GM18499 (cell line): Measurements from ENCODE around the gene PPHLN1.

Experiments
- ATAC-seq: cut with Tn5 transposase; IDR thresholded peaks from one replicate; pipeline ENCODE4 v1.9.1; 2021; ENCODE audit warnings: moderate number of reproducible peaks; ENCODE audit not compliant: insufficient read depth, unreplicated experiment

Gene PPHLN1

DNA sequence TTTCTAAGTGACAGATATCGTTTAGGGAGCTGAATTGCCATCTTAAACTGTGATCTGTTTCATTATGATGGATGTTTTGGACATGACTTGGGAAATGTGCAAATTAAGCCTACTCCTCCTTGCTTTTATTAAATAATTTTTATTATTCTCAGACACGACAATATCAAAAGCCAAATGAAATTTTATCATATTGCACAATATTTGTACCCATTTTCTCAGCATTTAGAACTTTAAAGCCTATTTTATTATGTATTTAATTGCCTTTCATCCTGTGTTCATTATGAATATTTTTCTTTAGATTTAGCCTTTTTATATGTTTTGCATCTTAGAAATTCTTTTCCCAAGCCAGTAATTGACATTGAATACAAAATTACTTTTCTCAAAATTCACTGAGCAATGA lies 102.9 kb downstream of the PPHLN1 start:
- ATAC-seq = no peak

DNA sequence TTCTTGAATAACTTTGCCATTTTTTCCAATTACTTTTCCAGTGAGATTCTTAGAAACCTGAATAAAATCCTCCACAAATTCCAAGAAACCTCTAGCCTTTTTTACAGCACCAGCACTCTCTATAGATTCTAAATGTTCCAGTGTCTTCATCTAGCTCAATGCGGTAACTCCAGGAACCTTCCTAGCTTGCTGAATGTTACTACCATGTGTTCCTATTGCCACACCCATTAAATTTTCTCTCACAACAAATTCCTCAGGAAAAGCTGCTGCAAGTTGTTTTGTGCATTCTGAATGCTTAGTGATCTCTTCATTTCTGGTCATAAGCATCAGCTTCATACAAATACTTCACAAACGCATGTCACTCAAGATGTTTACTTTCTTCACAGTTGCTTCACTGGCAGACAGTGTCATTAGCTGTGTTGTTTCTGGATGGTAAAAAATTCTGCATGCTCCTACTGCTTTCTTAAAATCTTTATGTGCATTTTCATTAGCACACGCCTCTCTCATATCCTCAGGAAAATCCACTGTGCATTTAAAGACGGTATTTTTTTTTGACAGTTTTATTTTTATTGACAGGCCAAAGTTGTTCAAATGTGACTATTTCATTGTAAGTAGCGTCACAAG lies 106.7 kb downstream of the PPHLN1 start:
- no peak for ATAC-seq

DNA sequence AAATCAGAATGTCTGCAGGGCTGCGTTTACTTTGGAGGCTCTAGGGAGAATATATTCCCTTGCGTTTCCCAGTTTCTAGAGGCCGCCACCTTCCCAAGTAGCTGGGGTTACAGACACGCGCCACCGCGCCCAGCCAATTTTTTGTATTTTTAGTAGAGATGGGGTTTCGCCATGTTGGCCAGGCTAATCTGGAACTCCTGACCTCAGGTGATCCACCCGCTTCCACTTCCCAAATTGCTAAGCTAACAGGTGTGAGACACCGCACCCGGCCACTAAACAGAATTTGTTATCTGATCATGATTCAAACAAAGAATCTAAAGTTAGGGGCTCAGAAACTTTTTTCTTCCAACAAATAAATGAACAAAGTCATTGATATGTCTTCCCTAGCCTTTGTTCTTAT lies 114.6 kb downstream of the PPHLN1 start:
- ATAC-seq = no peak

DNA sequence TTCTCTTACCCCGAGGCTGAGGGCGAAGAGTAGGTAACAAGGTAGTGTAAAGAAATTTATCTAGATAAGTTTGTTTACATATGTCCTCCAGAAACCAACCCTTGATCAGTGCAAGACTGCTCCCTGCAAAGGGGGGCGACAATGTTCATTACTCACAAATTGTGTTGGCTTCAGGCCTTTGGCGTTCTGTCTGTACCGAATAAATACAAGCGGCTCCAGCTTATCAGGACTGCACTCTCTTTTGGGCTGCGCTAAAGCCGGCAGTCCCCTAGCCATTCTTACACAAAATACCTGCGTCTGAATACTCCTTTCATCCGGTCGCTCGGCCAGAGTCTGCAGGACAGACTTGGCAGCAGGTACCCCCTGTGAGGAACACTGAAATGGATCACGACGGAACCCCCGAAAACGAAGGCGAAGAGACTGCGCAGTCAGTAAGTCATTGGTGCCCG lies 116.4 kb downstream of the PPHLN1 start:
- ATAC-seq = no peak

DNA sequence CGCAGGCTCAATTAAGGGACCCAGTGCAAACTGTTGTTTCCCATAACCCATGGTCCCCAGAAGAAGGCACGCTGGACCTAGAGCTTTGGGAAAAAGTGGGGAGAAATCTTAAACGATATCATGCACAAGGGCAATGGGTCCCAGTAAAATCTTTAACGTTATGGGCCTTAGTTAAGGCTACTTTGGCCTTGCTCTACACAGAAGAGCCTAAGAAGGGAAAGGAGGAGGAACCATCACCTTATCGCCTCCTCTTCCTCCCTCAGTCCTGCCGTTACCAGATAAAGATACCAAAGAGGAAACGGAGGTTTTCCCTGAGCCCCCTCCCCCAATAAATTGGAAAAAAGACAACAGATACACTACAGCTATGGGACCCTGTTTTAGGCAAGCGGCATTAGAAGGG lies 116.9 kb downstream of the PPHLN1 start:
- no peak for ATAC-seq

DNA sequence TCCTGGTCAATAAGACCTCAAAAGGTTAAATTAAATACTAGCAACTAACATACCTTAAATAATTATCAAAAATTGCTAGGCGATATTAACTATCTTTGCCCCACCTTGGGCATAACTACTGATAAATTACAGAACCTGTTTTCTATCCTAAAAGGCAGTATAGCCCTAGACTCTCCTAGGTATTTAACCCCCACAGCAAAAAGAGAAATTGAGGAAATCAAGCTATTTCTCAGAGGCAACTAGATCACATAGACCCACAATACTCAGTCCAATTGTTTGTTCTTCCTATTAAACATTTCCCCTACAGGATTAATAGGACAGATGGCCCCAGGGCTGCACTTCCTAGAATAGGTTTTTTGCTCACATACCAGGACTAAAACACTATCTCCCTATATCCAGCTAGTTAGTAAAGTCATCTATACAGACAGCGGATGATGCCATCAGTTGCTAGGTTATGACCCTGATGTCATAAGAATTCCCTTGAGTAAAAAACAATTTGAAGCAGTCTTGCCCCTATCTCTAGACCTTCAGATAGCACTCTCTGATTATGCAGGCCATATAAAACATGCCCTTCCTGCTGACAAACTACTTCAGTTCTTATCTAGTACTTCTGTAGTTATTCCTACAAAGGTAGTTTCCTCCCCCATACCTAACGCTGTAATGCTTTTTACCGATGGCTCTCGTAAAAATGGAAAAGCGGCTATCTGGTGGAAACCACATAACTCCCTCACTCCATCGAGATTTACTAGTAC lies 118.4 kb downstream of the PPHLN1 start:
- ATAC-seq = no peak

DNA sequence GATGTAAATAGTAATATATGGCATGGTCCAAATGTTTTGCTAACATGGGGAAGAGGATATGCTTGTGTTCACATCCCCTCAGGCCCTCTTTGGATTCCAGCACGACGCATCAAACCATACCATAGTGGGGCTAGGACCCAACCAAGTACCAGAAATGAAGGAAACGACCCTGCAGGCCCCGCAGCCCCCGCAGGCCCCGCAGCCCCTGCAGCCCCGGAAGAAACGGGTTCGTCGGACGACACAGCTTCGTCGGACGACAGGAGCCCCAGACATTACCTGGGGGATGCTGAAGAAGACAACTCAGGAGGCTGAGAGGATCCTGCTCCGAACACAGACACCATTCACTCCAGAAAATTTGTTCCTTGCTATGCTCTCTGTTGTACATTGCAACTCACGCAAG lies 119.9 kb downstream of the PPHLN1 start:
- ATAC-seq = no peak

DNA sequence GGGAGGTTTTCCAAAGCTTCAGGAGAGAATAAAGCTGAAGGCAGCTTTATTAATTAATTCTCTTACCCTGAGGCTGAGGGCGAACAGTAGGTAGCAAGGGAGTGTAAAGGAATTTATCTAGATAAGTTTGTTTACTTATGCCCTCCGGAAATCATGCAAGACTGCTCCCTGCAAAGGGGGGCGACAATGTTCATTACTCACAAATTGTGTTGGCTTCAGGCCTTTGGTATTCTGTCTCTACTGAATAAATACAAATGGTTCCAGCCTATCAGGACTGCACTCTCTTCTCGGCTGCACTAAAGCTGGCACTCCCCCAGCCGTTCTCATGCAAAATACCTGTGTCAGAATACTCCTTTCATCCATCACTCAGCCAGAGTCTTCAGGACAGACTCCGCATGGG lies 120.8 kb downstream of the PPHLN1 start:
- ATAC-seq = no peak

DNA sequence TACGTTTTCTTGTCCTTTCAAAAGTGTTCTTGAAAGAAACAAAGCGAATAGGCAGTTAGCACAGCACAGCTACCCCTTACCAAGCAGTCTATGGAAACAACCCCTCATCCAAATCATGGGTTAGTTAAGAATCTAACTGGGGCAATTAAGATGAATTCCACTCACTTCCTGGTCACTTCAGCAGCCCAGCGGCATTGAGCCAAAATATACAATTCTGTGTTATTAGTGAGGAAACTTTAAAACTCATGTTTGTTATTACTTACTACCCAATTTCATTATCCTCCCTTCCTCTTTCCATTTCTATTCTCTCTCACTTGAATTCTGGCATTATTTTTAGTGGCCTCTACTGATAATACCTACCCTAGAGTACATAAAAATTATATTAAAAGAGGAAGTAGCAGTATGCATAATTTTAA lies 121.4 kb downstream of the PPHLN1 start:
- no peak for ATAC-seq

DNA sequence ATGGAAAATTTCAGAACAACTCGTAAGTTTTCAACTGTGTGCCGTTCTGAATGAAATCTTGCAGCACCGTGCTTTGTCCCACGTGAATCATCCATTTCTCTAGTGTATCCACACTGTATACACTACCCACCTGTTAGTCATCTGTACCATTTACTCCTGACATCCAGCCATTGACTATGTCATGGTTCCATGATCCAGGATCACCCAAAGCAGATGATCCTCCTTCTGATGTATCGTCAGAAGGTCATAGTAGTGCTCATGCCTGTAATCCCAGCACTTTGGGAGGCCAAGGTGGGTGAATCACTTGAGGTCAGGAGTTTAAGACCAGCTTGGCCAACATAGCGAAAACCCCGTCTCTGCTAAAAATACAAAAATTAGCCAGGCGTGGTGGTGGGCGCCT lies 122.9 kb downstream of the PPHLN1 start:
- ATAC-seq = no peak

DNA sequence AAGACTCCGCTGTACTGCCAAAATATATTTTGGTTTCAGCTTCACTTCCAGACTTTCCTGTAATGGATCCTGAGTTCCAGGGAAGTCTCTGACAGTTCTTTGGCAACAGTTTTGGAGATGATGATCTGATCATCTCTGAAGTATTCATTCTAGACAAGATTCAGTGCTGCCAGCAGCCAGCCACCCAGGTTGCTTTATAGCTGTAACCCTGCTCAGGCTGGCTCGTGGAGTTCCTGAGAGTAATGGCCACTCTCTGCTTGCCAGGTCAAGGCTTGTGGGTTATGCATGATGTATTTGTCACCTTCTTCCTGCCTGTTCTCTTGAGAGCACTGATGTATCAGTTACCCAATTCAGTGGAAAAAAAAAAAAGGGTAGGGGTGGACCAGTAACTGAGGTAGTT lies 124.3 kb downstream of the PPHLN1 start:
- no peak for ATAC-seq

DNA sequence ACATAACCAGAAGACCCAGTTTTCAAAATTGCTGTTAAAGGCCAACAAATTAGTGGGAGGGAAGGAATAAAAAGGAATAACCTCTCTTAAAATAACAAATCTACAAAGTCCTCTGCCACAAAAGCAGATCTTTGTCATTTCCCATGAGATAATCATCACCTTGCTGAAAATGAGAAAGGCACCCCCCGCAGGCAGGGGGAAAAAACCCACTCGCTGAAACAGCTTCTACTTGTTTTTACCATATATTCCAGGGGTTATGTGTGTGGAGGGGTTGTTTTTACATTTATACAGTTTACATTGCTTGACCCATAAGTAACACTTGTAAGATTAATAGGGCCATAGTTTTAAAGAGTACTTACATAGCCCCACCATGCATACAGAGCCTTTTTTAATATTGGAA lies 132.6 kb downstream of the PPHLN1 start:
- ATAC-seq = no peak

DNA sequence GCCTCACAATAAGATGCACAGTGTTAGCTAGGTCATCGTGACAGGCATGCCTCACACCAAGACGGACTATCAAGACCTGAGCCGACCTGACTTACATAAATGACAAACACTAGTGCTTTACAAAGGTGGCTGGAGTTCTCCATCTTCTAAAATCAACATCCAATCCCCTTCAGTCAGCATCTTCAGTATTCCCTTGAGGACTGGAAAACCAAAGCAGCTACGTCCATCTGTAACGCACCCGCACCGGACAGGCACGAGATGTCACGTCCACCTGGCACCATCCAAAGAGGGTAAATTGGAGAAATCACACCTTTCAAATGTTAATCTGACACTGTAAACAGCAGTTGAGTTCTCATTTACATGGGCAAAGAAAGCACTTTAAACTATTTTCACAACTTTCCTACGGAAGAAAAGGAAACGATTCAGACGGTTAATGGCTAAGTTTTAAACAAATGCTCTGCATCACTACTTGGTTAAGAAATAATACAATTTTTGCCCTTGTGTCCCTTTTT lies 133.4 kb downstream of the PPHLN1 start:
- ATAC-seq = no peak

DNA sequence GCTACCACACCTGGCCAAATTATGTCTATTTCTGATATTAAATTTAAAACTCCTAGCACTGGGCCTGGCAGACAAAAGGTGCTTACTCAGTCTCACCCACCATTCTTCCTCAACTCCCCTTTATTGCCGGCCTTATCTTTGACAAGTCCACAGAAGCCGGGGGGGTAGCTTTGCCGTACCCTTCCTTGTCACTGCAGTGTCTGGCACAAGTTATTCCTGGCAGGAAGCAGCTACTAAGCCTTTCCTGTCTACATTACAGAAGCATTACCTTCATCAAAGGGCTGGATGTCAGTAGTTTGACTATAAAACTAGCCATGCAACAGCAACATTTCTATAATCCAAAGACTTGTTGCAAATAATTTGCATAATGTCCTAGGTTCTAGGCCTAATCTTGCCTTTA lies 136.5 kb downstream of the PPHLN1 start:
- no peak for ATAC-seq

DNA sequence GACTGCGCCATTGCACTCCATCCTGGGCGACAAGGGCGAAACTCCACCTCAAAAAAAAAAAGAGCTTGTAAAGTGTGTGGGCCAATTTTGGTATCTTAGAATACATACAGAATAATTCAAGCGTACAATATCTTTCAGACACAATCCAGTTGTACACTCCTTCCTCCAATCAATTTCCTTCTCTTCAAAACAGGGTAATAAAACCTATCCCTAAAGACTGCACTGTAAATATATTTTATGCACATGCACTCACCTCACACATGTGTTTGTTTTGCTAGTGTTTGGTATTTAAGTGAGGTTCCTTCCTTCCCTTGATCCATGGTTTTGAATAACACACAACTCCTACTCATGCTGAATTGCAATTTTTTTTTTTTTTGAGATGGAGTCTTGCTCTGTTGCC lies 137.7 kb downstream of the PPHLN1 start:
- ATAC-seq = no peak

DNA sequence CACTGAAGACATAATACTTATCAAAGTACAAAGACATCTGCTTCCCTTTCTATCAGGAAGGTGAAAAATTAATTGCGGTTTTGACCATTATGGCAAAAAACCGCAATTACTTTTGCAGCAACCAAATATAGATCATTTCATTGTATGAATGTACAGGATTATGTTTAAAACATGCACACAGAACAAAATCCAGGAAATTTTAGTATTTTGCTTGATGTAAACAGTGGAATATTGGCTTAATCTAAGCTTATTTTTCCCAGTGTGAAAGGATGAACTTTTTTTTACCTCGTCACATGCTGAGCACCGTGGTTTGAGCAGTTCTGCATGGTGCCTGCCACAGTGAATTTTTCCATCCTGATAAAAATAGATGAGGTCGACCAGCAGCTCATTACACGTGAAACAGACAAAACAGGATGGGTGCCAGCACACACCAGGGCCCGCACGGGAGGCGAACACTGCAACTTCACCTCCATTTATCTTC lies 142.4 kb downstream of the PPHLN1 start:
- no peak for ATAC-seq

DNA sequence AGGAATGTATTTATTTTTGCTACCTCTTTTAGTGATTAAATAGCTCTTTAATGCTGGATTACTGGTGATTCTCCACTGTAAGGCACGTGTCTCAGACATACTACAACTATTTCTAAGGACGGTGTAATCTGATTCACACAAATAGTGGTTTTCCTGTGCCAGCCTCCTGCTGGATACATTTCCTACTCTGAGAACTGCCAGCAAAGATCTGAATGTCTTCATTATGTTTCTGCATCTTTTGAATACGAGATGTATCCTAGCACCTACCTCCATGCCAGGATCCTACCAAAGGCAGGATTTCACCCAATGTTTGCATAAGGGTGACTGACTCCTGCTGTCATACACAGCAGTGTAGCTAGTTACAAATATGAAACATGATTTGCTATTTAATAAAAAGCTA lies 143.0 kb downstream of the PPHLN1 start:
- ATAC-seq = peak; percentile 0

DNA sequence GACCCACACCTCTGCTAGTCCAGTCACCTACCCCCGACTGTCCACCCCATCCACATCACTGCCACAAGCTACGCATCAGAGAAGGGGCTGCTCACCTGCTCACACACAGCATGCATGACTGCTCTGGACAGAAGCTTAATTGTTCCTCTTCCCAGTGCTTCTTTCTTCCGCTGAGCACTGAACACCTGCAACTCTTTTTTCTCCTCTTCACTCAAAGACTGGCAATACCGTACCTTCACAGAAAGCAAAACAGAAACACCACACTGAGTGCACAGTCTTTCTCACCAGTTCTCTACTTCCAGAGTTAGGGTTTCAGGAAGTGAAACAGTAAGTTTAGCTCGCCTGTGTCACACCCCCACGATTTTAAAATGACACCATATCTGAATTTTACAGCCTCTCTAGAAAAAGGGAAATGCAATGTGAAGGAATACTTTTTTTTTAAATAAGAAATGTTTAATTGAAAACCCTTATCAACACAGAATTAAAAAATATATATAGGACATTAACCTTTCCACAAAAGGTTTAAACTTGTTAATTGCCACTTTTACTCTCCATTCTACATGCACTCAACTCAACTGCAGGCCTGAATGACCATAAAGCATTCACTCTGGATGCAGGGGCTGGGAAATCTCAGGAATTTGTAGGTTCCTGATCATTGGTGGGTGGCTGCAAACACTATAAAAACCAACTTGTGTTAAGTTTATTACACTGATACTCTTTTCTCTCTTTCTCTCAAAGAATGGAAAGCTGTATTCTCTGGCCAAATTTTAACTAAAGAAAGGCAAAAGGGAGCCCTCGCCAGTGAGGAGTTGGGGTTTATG lies 143.6 kb downstream of the PPHLN1 start:
- ATAC-seq = peak; percentile 93

DNA sequence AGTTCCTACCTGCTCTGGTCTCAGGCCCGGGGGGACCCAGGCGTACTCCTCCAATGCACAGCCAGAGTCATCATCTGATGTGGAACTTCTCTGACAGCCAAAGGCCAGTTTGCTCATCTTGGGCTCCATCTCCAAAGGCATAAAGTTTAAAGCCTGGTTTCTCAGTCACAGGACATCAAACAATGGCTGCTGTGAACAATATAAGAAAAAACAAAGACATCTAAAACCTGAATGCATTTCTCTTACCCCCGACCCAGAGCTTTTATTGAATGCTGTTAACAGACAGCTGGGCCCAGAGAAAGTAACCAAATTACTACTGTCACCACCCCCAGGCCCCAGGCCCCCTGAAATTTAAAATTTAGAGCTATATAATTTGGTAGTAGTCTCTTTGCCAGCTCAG lies 146.4 kb downstream of the PPHLN1 start:
- no peak for ATAC-seq

DNA sequence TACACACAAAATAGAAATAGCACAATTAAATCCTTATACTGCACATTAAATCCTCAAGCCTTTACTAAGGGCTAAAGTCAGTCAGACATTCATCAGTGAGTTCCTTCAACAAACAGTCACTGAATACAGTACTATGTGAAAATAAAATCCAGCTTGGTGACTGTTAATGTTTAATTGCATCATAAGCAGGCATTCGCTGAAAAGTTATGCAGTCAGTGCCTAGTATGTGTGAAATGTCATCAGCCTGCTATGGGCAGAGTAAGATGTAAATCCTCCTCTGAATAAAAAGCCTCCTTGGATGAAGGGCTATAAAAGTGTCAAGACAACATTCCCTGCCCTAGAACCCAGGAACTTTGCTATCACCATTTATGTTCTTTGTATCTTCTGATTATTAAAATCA lies 147.2 kb downstream of the PPHLN1 start:
- no peak for ATAC-seq

DNA sequence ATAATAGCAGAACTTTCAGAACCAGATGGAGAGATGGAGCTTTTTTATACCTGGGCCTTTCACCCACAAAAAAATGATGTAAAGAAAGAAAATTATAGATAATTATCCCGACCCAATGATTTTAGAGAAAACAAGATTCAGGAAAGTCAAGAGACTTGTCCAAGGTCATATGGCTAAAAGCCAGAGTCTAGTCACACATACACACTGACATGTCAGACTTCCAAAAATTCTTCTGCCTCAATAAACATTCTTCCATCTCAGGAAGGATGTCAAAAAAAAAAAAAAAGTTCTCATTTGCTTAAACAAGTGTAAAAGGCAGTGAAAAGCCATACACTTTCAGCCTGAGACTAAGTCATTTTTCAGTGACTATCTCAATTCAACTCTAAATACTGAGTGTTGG lies 147.6 kb downstream of the PPHLN1 start:
- no peak for ATAC-seq
